GM18951 (cell line): Measurements from ENCODE around the gene LIPN.

Experiments
- POLR2A ChIP-seq: IDR thresholded peaks from 4 replicates; pipeline ENCODE4 v1.6.1; 2011; ENCODE audit warnings: mild to moderate bottlenecking; ENCODE audit not compliant: insufficient read length, insufficient read depth; ENCODE audit errors: extremely low read depth
- in situ Hi-C: fragments of 300-500 bp; cut with MboI; formaldehyde crosslinking; loops from one replicate; pipeline ENCODE4 v1.12.0; 2022; ENCODE audit warnings: low sequenced_read_pairs, mixed read lengths, inconsistent platforms; ENCODE audit not compliant: unreplicated experiment

Gene LIPN

GRCh38 chr10:88793712-88794299 is 34.0 kb downstream of the LIPN start:
- in situ Hi-C loops = no loop called here
- TF ChIP-seq POLR2A = no peak

GRCh38 chr10:88794731-88795130 is 34.9 kb downstream of the LIPN start:
- in situ Hi-C loops = no loop called here
- no peak for TF ChIP-seq POLR2A

DNA sequence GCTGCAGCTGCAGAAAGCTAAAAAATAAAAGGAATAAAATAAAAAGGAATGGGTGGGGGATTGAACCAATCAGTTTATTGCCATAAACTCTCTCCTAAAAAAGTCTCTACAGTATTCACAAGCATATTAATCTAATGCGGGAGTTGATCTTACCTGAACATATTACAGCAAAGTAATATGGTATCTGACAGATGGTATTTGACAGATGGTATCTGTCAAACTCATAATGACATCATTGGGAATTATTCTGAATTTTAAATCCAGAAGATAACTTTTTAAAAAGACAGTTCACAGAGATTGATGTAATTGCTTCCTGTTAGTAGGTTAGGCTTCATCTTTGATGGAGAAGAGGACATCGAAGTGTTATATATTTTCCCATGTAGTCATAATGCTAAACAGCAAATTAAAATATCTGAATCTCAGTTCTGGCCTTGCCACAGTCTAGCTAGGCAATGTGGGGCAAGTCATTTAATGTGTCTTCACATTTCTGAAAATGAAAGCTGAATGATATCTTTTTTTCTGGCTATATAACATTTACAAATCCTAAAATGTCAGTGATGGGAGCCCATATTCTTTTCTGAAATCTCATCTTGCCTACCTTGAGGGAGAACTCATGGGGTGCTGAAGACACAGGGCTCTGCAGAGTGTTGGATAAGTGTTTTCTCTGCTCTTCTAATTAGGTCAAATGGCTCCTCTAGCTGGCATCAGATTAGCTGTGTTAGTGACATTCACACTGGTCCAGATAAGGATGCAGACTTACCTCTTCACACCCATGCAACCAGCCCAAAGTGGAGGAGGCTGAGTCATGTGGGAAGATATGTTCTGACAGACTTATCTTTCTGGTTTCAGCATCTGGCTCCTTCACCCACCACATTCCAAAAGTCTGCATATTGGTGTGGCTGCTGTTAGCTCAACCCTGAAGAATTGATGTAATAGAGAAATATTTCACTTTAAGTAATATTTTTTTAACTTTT is 40.6 kb downstream of the LIPN start:
- in situ Hi-C loops = no loop called here
- TF ChIP-seq POLR2A = no peak

GRCh38 chr10:88802523-88803285 is 42.9 kb downstream of the LIPN start, which contains the start of gene LIPM:
Gene LIPM (plus strand): TSS chr10:88802730. CDS start chr10:88802897, 167 bp downstream.
- TF ChIP-seq POLR2A = no peak
- in situ Hi-C loops = no loop called here

GRCh38 chr10:88803641-88804040 is 43.8 kb downstream of the LIPN start:
- no peak for TF ChIP-seq POLR2A
- in situ Hi-C loops = no loop called here

DNA sequence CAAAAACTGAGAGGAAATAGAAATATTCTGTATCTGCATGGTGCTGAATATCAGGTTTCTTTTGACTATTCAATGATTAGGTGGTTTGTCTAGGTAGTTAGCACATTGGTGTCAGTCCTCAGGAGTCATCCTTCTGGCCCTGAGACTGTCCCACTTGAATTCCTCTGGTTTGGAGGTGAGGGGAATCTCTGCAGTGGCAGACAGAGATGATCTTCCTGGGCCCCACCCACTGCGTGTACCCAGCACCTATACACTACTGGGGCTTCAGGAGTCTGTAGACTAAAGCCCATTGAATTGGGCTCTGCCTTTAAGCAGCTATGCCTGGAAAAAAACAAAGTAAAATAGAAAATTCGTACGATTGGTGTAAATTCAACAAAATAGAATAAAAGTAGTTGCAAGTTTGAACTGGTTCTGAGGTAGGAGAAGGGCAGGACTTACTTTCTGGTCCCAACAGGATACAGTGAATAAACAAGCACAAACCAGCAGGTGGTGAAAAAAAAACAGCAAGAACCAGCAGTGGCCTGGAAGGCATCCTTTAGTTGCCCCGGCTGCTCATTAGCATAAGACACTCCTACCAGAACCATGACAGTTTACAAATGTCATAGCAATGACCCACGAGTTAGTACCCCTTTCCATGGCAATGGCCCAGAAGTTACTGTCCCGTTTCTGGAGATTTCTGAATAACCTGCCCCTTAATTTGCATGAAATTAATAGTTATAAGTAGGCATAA is 44.4 kb downstream of the LIPN start:
- in situ Hi-C loops = no loop called here
- no peak for TF ChIP-seq POLR2A

DNA sequence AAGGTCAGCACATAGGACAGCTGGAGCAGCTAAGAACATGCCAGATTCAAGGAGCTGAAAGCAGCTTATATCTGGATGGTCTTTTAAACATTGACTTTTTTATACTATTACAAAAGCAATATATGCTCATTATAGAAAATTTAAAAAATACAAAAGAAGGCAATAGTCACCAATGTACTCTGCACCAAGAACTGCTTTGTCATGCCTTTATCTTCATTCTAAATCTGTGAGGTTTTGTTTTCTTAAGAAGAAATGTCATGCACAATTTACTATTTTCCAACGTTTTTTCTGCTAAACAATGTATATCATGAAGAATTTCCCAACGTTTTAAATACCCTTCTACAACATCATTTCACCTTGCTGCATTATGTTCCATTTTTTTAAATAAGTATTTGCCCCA is 45.5 kb downstream of the LIPN start:
- TF ChIP-seq POLR2A = no peak
- in situ Hi-C loops = no loop called here

DNA sequence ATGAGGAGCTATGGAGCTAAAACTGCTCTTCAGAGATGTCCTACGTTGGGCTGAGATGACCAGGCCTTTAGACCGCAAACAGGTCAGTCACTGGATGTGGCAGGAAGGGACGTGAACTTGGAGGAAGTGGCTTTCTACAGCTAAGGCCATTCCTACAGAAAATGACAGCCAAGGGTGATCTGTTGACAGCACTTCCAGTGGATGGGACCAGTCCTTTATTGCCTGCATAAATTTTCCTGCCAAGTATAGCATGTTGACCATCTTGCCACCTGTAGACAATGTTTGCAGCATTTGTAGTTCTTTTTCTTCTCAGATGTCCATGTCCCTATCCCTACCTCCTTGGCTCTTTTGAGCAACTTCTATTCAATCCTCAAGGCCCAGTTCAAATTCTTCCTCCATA is 46.1 kb downstream of the LIPN start:
- in situ Hi-C loops = no loop called here
- TF ChIP-seq POLR2A = no peak

DNA sequence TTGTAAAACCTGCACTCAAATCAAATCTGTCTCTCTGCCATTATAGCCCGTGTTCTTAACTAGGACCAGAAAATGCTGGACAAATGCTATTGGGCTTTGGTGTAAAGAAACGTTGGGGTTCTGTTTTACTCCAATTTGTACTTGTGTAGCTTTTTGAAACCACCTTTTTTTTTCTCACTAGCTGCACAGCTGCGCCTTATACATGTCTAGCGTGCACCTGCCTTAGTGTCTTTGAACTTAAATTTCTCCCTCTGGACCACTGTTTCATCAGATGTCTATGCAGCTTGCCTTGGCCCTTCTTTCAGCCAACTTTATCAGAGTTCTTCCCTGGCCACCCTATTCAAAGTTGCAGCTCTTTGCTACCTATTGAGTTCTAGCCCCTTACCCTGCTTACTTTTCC is 49.8 kb downstream of the LIPN start:
- TF ChIP-seq POLR2A = no peak
- in situ Hi-C loops = loop anchor here (5.0 kb wide), 1 partner anchor 242 kb away; no protein-coding TSS in a partner anchor

GRCh38 chr10:88810196-88810961 is 50.6 kb downstream of the LIPN start:
- in situ Hi-C loops = loop anchor here (5.0 kb wide), 1 partner anchor 243 kb away; no protein-coding TSS in a partner anchor
- no peak for TF ChIP-seq POLR2A

DNA sequence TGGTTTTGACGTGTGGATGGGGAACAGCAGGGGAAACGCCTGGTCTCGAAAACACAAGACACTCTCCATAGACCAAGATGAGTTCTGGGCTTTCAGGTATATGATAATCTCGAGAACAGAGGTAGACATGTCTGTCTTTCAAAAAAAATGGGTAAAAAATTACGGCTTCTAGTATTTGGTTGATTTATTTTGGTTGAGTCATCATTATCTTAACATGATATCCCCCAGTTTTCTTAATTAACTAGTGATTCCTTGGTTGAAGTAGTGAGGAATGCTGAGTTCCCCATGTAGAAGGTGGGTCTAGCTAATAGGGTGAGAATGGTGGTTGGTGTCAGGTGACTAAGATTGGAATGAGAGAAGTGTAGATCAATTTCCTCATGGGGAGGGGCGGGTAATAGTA is 53.4 kb downstream of the LIPN start:
- no peak for TF ChIP-seq POLR2A
- in situ Hi-C loops = loop anchor here (5.0 kb wide), 1 partner anchor 246 kb away; no protein-coding TSS in a partner anchor

DNA sequence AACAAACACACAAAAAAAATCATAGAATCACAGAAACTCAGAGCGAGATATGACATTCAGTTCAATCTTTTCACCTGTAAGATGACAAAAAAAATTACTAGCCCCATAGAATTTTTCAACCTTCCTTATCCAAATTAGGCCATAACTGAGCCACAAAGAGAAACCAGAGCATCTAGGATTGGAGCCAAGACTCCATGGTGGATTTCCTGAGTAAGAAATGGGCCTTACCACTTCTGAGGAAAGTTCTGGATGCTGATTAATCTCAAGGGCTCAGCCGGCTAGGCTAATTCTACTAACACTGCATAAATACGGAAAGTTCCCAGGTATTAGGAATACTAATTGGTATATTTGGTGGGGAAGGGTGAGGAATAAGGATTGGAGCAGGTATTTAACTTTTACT is 59.5 kb downstream of the LIPN start:
- in situ Hi-C loops = no loop called here
- no peak for TF ChIP-seq POLR2A
